Loucy (cell line): Measurements from ENCODE around the gene MSANTD1.

Source experiments
- H2AFZ ChIP-seq: fragments of 200-600 bp; sonication (generic); 2 replicates; pipeline ENCODE4 v1.6.0; 2016; ENCODE audit warnings: antibody characterized with exemption, mild to moderate bottlenecking, low read length, moderate library complexity
- H3F3A ChIP-seq: fragments of 200-600 bp; 2 replicates; pipeline ENCODE4 v1.6.0; 2016; ENCODE audit warnings: antibody characterized with exemption, low read depth, mild to moderate bottlenecking
- H3K27me3 ChIP-seq: fragments of 200-600 bp; sonication (generic); 2 replicates; pipeline ENCODE4 v1.6.1; 2014; ENCODE audit warnings: low read length, mild to moderate bottlenecking; ENCODE audit not compliant: insufficient read depth, poor library complexity, severe bottlenecking
- H3K36me3 ChIP-seq: fragments of 200-600 bp; sonication (generic); 2 replicates; pipeline ENCODE4 v1.6.1; 2016; ENCODE audit warnings: low read length; ENCODE audit not compliant: insufficient read depth
- H3K4me1 ChIP-seq: fragments of 200-600 bp; sonication (generic); 2 replicates; pipeline ENCODE4 v1.5.1; 2014; ENCODE audit warnings: low read length, mild to moderate bottlenecking; ENCODE audit not compliant: insufficient read depth, poor library complexity, severe bottlenecking
- H3K4me2 ChIP-seq: fragments of 200-600 bp; sonication (generic); 2 replicates; pipeline ENCODE4 v1.6.0; 2014; ENCODE audit warnings: antibody characterized with exemption, low read length, low read depth, mild to moderate bottlenecking; ENCODE audit not compliant: poor library complexity, severe bottlenecking
- H3K4me3 ChIP-seq: fragments of 200-600 bp; sonication (generic); 2 replicates; pipeline ENCODE4 v1.5.1; 2014; ENCODE audit warnings: low read length, mild to moderate bottlenecking, mixed read lengths; ENCODE audit not compliant: poor library complexity, severe bottlenecking
- H3K79me2 ChIP-seq: fragments of 200-600 bp; sonication (generic); 2 replicates; pipeline ENCODE4 v1.6.1; 2014; ENCODE audit warnings: low read length; ENCODE audit not compliant: insufficient read depth
- H3K9ac ChIP-seq: fragments of 200-600 bp; sonication (generic); 2 replicates; pipeline ENCODE4 v1.6.0; 2014; ENCODE audit warnings: mild to moderate bottlenecking, low read depth, low read length, moderate library complexity; ENCODE audit not compliant: poor library complexity, severe bottlenecking
- H3K9me2 ChIP-seq: fragments of 200-600 bp; sonication (generic); replicated peaks from 2 replicates; pipeline ENCODE4 v1.6.1; 2016; ENCODE audit warnings: low read depth, low read length, mixed read lengths
- H3K9me3 ChIP-seq: fragments of 200-600 bp; sonication (generic); 2 replicates; pipeline ENCODE4 v1.6.1; 2014; ENCODE audit warnings: mild to moderate bottlenecking, antibody characterized with exemption, low read length, low read depth; ENCODE audit not compliant: insufficient read depth
- H4K20me1 ChIP-seq: fragments of 200-600 bp; sonication (generic); 2 replicates; pipeline ENCODE4 v1.6.0; 2014; ENCODE audit warnings: antibody characterized with exemption, low read length, mild to moderate bottlenecking; ENCODE audit not compliant: insufficient read depth, poor library complexity, severe bottlenecking
- EZH2phosphoT487 ChIP-seq: fragments of 200-600 bp; IDR thresholded peaks from 2 replicates; pipeline ENCODE4 v1.6.1; 2018; ENCODE audit warnings: antibody characterized with exemption, mild to moderate bottlenecking, moderate library complexity, borderline replicate concordance
- TF ChIP-seq, protein P1 (sequence below): fragments of 200-600 bp; sonication (generic); conservative IDR thresholded peaks from 2 replicates; pipeline ENCODE4 v1.5.1; 2014; ENCODE audit warnings: mild to moderate bottlenecking, antibody characterized with exemption, low read length

Gene MSANTD1

DNA sequence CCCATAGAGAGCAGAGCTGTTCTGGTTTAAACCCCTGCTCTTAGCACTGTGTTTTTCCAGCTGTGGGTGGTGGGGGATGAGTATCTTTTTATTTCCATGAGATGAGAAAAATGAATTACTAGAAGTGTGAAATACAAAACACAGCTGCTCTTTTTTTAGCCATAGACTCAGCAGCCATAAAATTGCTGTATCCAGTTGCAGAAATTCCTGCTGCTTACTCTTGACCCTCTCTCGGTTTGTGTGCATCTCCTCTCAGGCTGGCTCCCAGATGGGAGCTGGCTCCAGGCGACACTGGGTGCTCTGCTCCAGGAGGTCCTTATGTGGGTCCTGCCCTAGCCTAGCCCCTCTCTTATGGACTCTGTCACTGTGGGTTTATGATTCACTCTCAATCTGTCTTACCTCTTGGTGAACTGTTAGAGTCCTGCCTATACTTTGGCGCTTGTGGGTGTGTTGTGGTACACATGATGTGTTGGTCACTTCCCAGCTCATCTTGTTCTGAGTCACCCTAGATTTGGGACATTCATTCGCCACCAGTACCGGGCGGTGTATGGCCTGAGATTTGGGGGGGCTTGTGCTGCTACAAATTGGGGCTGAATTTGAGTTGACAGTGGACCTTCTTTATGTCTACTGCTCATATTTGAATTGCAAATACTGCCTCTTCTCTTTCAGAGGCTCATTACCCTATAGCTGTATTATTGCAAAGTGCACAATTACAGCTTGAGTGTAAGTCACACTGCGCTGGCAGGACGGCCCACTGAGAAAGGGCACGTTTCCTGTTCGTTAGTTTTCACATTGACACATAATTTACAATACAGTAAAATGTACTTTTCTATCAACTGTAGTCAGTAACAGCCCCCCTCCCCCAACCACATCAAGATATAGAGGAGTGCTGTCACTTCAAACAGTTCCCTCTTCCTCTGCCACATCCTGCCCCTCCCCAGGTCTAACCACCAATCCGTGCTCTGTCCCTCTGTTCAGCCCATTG lies 46.9 kb upstream of the MSANTD1 start:
- TF ChIP-seq, protein P1, sequence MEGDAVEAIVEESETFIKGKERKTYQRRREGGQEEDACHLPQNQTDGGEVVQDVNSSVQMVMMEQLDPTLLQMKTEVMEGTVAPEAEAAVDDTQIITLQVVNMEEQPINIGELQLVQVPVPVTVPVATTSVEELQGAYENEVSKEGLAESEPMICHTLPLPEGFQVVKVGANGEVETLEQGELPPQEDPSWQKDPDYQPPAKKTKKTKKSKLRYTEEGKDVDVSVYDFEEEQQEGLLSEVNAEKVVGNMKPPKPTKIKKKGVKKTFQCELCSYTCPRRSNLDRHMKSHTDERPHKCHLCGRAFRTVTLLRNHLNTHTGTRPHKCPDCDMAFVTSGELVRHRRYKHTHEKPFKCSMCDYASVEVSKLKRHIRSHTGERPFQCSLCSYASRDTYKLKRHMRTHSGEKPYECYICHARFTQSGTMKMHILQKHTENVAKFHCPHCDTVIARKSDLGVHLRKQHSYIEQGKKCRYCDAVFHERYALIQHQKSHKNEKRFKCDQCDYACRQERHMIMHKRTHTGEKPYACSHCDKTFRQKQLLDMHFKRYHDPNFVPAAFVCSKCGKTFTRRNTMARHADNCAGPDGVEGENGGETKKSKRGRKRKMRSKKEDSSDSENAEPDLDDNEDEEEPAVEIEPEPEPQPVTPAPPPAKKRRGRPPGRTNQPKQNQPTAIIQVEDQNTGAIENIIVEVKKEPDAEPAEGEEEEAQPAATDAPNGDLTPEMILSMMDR = no peak
- TF ChIP-seq EZH2phosphoT487 = no peak
- Histone ChIP-seq H3K4me1 (peaks cover 62% of the 10 kb centered on the region), H3K4me2 (peak overlapping the region; percentile 92), H3K4me3 (peak overlapping the region; percentile 70), H3K27me3 (no peaks in the 10 kb centered on the region), H2AFZ (0 out of 2 replicates have a peak overlapping the region, but pooled peaks have one; percentile 1), H3K36me3 (peaks cover 11% of the 10 kb centered on the region; the same call in 1 of the 2 replicates), H3K9me2 (no peaks in the 10 kb centered on the region), H3K9me3 (no peaks in the 10 kb centered on the region), H3K79me2 (no peaks in the 10 kb centered on the region; the same call in 1 of the 2 replicates), H3F3A (peaks cover 16% of the 10 kb centered on the region), H3K9ac (peak overlapping the region; percentile 82), H4K20me1 (no peaks in the 10 kb centered on the region)

DNA sequence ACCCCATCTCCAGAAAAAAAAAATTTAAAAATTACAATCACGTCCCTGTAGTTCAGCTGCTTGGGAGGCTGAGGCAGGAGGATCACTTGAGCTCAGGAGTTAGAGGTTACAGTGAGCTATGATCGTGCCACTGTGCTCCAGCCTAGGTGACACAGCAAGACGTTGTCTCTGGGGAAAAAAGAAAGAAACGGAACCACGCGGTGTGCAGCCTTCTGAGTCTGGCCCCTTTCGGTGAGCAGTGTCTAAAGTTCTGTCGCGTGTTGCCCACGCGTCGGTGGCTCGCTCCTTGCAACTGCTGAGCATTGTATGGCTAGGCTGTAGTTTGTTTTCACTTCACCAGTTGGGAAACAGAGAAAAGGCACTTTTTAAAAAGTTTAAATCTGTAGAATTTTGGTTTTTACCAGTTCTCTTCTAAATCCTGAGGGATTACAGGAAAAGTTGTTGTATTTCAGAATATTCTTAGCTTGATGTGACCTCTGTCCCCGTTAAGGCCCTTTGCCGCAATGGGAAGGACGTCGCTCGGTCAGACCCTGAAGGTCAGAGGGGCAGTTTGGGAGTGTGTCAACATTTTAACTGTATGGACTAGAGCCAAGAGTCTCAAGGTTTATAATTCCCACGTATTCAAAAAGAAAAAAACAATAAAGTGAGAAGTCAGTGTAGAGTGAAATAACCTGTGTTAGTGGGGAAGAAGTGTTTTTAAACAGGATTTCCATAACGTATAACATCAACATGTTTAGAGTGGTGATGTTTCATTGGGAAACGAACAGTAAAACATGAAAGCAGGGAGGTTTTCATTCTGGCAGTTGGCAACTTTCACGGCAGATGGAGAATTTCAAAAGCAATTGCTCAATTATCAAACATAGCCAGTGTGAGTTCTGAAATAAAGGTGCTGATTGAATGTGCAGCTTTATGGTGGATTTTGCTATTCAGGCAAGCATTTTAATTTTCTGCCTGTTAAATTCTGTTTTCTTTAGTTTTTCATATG lies 45.8 kb upstream of the MSANTD1 start:
- H3K9ac ChIP-seq = peak overlapping the region; percentile 49
- peaks cover 16% of the 10 kb centered on the region for H3F3A ChIP-seq
- H3K4me1 ChIP-seq = peaks cover 64% of the 10 kb centered on the region
- peak overlapping the region; percentile 92 for H3K4me2 ChIP-seq
- H3K9me3 ChIP-seq = no peaks in the 10 kb centered on the region
- no peak overlapping the region for H2AFZ ChIP-seq
- TF ChIP-seq, protein P1 = no peak
- no peak for TF ChIP-seq EZH2phosphoT487
- H3K27me3 ChIP-seq = no peaks in the 10 kb centered on the region
- no peaks in the 10 kb centered on the region; the same call in 1 of the 2 replicates for H3K79me2 ChIP-seq
- peaks cover 16% of the 10 kb centered on the region; the same call in 1 of the 2 replicates for H3K36me3 ChIP-seq
- H4K20me1 ChIP-seq = no peaks in the 10 kb centered on the region
- H3K9me2 ChIP-seq = no peaks in the 10 kb centered on the region
- H3K4me3 ChIP-seq = peak overlapping the region; percentile 43

DNA sequence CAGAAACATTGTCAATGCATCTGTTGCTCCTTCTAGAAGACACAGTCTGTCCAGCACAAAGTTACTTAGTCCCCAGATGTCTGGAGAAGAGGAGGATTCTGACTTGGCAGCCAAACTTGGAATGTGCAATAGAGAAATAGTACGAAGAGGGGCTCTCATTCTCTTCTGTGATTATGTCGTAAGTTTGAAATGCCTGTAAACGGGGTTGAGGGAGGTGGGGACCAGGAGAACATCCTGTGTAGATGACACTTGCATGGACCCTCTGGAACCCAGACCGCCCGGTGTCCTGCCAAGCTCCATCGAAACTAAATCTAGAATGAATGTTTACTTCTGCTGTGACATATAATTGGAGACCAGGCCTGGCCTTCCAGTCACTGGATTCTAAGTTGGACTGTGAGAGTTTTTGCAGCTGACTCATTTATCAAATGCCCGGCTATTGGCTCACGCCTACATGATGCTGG lies 45.0 kb upstream of the MSANTD1 start:
- Histone ChIP-seq H3F3A (peaks cover 16% of the 10 kb centered on the region), H3K9me3 (no peaks in the 10 kb centered on the region), H3K4me3 (peak overlapping the region; percentile 43), H3K27me3 (no peaks in the 10 kb centered on the region), H3K9me2 (no peaks in the 10 kb centered on the region), H4K20me1 (no peaks in the 10 kb centered on the region), H3K36me3 (peaks cover 21% of the 10 kb centered on the region; the same call in 1 of the 2 replicates), H3K4me2 (peak overlapping the region; percentile 92), H3K79me2 (no peaks in the 10 kb centered on the region), H3K4me1 (peaks cover 65% of the 10 kb centered on the region), H2AFZ (no peak overlapping the region), H3K9ac (peak overlapping the region; percentile 49)
- TF ChIP-seq, protein P1 = no peak
- TF ChIP-seq EZH2phosphoT487 = no peak
